ENCODE results near the gene AIF1.

AIF1 gene

GRCh38 chr6:31642798-31643570 is 27.9 kb downstream of the AIF1 start:
- no peak for DNase-seq (ENCODE audit: low read depth in 2 of 2)

DNA sequence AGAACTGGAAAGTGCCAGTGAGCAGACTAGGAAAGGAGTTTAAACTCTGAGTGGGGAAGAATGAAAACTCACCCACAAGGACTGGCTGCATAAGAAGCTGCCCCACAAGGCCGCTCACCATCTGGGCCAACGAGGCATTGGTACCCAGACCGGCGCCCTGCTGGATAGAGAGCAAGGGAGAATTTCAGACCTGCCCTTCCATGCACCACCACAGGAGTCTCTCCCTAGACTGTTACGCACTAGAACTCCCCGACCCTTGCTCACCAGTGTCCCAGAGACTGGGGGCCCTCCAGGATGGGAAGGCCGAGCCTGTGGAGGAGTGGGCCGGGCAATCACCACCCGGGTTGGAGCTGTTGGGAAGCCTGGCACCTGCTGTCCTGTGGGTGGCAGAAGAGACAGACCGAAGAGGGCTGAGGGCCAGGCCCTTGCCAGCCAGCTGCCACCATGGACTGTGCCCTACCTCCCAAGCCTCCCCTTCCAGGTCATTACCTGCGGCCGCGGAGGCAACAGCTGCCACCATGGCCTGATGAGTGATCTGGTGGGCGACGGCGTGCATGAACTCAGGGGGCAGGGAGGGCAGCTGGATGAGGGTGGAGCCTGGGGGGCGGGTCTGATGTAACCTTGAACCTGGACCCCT is 28.9 kb downstream of the AIF1 start:
- no peak for DNase-seq (ENCODE audit: low read depth in 2 of 2)

- no peak for DNase-seq (ENCODE audit: low read depth in 2 of 2)
Measured at GRCh38 chr6:31645325-31645724, 30.3 kb downstream of the AIF1 start.

- DNase-seq (ENCODE audit: low read depth in 2 of 2), result no peak
Measured at GRCh38 chr6:31651602-31652191, 36.7 kb downstream of the AIF1 start.

- peak; percentile 83 to 92 for DNase-seq (ENCODE audit: low read depth in 2 of 2)
Measured at GRCh38 chr6:31652925-31653724, 38.1 kb downstream of the AIF1 start.

DNA sequence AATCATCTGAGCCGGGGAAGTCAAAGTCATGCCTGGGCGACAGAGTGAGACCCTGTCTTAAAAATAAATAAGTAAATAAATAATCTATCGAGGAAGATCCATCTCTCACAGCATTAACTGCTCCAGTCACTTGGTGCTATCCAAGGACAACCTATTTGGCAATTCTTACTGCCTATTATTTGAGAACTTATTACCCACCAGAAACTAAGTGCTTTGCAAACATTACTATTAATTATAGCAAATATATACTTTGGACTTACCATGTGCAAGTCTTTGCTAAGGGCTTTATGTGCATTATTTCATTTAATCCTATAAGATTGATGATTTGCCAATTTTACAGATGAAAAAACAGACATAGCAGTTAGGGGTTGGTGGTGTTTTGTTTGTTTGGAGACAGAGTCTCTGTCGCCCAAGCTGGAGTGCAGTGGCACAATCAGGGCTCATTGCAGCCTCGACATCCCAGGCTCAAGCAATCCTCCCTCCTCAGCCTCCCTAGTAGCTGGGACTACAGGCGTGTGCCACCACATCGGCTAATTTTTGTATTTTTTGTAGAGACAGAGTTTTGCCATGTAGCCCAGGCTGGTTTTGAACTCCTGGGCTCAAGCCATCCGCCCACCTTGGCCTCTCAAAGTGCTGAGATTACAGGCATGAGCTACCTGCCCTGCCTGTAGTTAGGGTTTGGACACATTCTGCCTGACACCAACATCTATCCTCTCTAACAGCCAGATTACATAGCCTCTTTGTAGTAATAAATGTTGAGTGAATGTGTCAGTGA is 39.7 kb downstream of the AIF1 start:
- no peak for DNase-seq (ENCODE audit: low read depth in 2 of 2)

GRCh38 chr6:31655349-31656237 is 40.6 kb downstream of the AIF1 start, which contains the start of gene APOM:
Gene APOM (plus strand): TSS chr6:31655894. CDS start chr6:31655967, 73 bp downstream.
- no peak for DNase-seq (ENCODE audit: low read depth in 2 of 2)

GRCh38 chr6:31657406-31658157 is 42.5 kb downstream of the AIF1 start:
- no peak for DNase-seq (ENCODE audit: low read depth in 2 of 2)

GRCh38 chr6:31658158-31658688 is 43.2 kb downstream of the AIF1 start:
- no peak for DNase-seq (ENCODE audit: low read depth in 2 of 2)

- DNase-seq (ENCODE audit: low read depth in 2 of 2), result no peak
Measured at GRCh38 chr6:31658983-31659648, 44.1 kb downstream of the AIF1 start.

DNA sequence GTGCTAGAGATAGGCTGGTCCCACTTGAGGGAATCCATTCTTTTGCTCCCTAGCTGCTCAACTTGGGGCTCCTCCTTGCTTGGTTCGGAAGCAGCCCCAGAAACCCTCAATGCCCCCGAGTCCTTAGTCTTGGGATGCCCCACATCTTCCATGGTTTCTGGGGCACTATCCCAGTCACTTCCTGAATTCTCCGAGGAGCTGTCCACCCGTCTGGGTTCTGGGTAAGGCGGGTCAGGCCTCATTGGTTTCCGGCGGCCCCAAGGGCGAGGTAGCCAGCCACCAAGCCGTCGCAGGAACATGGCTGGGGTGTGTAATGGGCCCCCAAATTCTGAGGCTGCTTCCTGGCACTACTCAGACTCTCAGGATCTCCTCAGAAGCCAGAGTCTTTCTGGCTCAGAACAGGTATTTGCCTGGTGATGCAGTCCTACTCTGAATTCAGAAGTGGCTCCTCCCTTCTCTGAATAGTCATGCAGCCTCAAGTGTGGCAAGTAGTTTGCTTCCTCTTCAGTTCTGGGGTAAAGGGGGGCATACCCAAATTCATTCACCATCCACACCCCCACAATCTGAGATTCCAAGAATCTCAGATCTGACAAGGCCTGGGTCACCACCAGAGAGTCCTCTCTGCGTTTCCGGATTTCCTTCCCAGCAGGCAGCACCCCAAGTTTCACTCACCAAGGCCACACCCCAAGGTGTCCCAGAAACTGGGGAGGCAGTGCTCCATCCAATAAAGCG is 44.8 kb downstream of the AIF1 start:
- no peak for DNase-seq (ENCODE audit: low read depth in 2 of 2)

DNA sequence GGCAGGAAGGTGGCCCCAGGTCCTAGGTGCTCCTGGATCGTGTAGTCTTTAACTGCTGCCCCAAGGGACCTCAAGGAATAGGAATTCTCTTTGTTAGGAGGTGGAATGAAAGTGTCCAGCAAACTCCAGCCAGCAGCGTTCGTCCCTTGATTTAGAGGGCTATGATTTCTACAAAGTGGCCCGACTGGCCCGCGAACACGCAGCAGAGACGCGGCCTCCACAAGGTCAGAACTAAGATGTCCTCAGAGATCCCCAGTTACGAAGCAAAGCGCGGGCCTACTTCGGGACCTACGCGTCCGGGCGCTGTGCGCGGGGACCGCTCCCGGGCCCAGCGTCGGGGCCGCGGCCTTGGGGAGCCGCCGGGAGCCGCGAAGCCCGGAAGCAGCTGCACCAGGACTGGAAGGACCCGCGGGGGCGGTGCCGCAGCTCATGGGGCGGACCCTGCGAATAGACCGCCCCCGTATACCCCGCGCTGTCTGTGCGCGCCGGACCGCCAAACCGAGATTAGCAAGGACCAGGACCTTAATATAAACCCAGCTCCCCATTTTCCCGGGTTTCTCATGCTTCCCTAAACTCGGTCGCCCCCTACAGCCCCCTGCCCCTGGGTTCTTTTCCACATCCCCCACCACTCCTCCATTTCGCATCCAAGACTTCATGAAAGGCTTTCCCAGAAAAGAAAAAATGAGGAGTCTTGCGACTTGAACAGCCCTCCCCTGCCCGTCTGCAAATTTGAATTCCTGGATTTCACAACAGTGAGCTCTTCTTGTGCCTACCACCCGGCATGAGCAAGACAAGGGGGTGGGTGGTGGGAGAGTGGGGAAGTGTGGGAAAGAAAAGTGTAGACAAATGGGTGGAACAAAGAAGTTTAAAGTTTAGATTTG is 45.6 kb downstream of the AIF1 start, which contains the start of gene C6orf47:
TSS of gene C6orf47 (minus strand) at position 398 of the 881 bp plus-strand sequence. CDS start 831 bp downstream, outside the sequence.
- peak; percentile 48 to 76 for DNase-seq (ENCODE audit: low read depth in 2 of 2)

GRCh38 chr6:31661262-31662123 is 46.5 kb downstream of the AIF1 start:
- no peak for DNase-seq (ENCODE audit: low read depth in 2 of 2)

- DNase-seq (ENCODE audit: low read depth in 2 of 2), result no peak
Measured at GRCh38 chr6:31662124-31662723, 47.2 kb downstream of the AIF1 start.
